Fibroblast of pulmonary artery (primary cell): ENCODE measurements around the gene PSMG4.

ENCODE experiments used
- DNase-seq: peaks from one replicate; pipeline ENCODE4 v3.0.0-alpha.2; 2010; ENCODE audit warnings: low read depth
- H3K4me3 ChIP-seq: replicated peaks from 2 replicates; pipeline ENCODE4 v1.5.1; 2011; ENCODE audit warnings: low read depth, mild to moderate bottlenecking, control low read depth, low read length, moderate library complexity
- TF ChIP-seq, protein P1 (sequence below): IDR thresholded peaks from 2 replicates; pipeline ENCODE4 v1.5.1; 2011; ENCODE audit warnings: mild to moderate bottlenecking, control low read depth, low read length, inconsistent platforms; ENCODE audit errors: missing control alignments

PSMG4 gene

DNA sequence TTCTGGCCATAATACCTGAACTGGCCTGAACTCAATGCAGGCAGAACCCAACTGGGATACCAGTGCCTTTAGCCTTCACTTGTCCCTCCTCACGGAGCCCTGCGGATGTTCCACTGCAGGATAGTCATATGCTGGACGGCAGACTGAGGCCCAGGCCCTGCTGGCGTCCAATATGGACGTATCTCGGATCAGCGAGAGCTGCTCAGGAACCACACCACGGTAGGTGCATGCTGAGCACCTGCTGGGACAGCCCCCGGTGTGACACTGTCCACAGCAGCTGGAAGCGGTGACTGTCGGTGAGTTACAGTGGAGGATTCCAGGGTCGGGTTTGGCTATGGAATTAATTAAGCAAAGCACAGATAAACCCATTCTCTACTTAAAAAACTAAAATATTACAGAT is 48.7 kb downstream of the PSMG4 start:
- no peak overlapping the region for H3K4me3 ChIP-seq
- no peak for DNase-seq
- TF ChIP-seq, protein P1, sequence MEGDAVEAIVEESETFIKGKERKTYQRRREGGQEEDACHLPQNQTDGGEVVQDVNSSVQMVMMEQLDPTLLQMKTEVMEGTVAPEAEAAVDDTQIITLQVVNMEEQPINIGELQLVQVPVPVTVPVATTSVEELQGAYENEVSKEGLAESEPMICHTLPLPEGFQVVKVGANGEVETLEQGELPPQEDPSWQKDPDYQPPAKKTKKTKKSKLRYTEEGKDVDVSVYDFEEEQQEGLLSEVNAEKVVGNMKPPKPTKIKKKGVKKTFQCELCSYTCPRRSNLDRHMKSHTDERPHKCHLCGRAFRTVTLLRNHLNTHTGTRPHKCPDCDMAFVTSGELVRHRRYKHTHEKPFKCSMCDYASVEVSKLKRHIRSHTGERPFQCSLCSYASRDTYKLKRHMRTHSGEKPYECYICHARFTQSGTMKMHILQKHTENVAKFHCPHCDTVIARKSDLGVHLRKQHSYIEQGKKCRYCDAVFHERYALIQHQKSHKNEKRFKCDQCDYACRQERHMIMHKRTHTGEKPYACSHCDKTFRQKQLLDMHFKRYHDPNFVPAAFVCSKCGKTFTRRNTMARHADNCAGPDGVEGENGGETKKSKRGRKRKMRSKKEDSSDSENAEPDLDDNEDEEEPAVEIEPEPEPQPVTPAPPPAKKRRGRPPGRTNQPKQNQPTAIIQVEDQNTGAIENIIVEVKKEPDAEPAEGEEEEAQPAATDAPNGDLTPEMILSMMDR = no peak

DNA sequence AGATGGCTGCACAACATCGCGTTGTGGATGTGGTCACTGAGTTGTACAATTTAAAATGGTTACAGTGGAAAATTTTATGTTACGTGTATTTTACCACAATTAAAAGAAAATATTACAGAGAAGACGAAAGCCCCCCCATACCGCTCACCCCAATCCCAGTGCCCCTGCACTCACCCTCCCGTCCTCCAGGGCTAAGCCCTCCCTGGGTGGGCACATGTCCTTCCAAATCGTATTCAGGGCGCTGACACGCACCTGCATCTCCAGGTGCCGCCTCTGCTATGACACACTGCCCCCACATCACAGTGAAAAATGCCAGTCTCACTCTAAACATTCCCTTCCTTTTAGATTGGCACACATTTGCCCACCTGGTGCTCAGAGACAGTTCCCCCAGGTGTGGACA is 49.4 kb downstream of the PSMG4 start:
- TF ChIP-seq, protein P1 = no peak
- no peak for DNase-seq
- no peak overlapping the region for H3K4me3 ChIP-seq

DNA sequence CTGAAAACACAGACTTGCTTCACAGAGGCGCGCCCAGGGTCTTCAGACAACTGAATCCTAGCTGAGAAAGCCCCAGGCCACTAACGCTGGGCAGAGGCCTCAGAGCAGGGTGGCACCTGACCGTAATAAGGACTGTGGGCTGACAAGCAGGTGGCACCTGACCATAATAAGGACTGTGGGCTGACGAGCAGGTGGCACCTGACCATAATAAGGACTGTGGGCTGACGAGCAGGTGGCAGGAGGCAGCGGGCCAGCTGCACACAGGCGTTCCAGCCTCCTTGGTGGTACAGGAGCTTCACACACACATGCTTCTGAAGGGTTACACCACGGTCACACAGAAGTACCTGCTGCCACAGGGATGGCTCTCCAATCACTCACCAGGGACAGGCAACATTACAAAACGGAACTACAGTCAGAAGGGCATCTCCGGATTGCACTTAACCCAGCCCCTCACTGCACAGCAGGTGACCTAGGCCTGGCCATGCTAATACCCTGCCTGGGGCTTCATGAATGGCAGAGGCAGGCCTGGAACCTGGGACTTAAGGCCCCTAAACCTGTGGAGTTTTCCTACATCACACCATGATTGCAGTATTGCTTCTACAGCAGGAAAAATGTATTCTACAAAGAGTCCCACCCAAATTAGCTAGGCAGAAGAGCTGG is 50.8 kb downstream of the PSMG4 start:
- TF ChIP-seq, protein P1 = no peak
- no peak overlapping the region for H3K4me3 ChIP-seq
- no peak for DNase-seq

DNA sequence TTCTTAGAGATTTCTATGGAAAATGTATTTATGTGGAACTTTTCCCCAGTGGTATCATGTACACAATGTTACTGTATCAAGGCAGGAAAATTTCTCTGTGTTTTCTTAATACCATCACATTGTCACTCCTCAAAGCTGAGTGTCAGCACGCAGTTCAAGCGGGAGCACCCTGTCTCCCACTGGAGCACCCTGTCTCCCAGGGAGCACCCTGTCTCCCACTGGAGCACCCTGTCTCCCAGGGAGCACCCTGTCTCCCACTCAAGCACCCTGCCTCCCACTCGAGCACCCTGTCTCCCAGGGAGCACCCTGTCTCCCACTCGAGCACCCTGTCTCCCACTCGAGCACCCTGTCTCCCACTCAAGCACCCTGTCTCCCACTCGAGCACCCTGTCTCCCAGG is 51.3 kb downstream of the PSMG4 start:
- no peak overlapping the region for H3K4me3 ChIP-seq
- DNase-seq = no peak
- TF ChIP-seq, protein P1 = no peak

DNA sequence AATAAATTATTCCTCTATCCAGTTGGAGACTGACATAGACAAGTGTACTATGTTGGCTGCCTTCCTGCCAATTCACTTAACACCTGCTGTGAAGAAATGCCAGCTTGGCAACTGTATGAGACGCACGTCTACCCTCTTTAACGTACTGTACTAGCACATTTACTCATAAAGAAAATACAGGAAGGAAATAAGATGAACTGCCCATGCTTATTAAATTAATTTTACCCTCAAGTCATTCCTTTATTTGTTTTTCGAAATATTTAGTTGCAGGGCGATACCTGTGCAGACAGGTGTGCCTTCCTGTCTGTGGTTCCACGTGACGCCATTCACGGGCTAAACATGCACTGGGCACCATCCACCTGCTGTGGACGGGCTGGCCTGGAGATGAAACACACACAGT is 52.0 kb downstream of the PSMG4 start:
- no peak overlapping the region for H3K4me3 ChIP-seq
- no peak for DNase-seq
- TF ChIP-seq, protein P1 = no peak

DNA sequence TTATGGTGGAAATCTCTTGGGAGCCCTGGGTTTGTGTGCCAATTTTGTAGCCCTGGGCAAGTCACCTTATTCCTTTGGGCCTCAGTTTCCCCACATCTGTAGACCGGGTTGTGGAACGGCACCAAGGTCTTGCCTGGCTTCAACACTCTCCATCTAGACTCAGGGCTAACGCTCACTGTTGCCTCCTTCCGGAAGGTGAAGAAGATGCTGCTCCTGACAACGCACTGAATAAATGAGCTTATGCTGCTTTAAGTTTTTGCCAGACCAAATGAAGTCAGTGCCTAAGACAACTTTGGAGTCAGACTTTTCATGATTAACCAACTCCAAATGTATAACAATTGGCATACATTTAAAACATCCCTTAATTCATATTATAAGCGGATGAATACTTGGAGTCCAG is 53.1 kb downstream of the PSMG4 start:
- TF ChIP-seq, protein P1 = no peak
- H3K4me3 ChIP-seq = no peak overlapping the region
- no peak for DNase-seq

DNA sequence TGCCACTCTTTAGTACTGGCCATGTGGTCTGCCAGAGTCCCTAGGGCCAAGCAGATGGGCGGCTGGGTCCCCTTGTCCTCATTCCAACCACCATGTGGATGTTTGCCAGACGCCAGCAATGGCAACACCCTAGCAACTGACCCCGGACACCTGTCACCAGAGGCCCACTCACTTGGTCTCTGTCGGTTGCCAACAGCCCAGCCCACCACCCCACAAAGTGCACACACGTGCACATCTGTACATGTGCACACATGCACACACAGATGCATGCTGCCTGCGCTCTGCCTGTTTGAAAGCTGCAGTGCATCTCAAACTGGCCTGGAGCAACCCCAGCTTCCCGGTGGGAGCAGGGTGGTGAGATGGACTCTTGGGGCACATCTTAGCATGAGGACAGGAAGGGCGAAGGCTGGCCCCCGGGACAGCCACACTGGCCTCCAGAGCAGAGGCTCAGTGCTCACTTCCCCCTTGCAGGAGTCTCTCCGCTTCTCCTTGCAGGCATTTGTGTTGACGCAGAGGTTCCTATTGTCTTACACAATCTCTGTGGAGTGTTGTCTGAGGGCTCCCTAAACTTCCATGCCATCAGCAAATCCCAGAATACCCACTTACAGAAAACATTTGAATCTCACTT is 54.0 kb downstream of the PSMG4 start:
- H3K4me3 ChIP-seq = no peak overlapping the region
- TF ChIP-seq, protein P1 = no peak
- no peak for DNase-seq
